OCI-LY1 (cell line): ENCODE data around the gene FRY.

ENCODE experiments used
- EZH2 ChIP-seq: fragments of 200-600 bp; sonication (generic), shearing (Covaris generic); IDR thresholded peaks from 2 replicates; pipeline ENCODE4 v1.8.0; 2017; ENCODE audit warnings: borderline replicate concordance, mixed run types, mild to moderate bottlenecking, antibody characterized with exemption, low read length, moderate library complexity, mixed read lengths
- TF ChIP-seq, protein P1 (sequence below): fragments of 200-600 bp; sonication (generic), shearing (Covaris generic); IDR thresholded peaks from 2 replicates; pipeline ENCODE4 v1.5.1; 2017; ENCODE audit warnings: mild to moderate bottlenecking, antibody characterized with exemption, low read length, moderate library complexity, mixed read lengths

DNA sequence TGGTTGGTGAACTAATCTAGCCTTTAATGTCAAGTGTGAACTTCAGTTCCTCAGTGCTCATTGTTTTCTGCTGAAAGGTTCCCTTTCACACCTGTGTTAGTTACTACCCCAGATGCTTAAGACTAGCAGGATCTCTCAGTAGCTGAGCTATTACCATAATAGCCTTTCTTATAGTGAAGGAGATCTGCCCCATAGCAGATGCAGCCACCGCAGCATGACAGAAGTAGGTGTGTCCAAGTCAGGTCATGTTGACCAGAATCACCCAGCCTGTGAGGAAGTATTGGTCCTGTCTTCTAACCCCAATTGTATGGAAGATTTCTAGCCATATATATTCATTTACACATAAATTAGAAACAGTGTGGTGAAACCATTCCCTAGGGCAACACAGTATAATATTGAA lies 246.3 kb downstream of the FRY start:
- TF ChIP-seq EZH2, result no peak
- TF ChIP-seq, protein P1, sequence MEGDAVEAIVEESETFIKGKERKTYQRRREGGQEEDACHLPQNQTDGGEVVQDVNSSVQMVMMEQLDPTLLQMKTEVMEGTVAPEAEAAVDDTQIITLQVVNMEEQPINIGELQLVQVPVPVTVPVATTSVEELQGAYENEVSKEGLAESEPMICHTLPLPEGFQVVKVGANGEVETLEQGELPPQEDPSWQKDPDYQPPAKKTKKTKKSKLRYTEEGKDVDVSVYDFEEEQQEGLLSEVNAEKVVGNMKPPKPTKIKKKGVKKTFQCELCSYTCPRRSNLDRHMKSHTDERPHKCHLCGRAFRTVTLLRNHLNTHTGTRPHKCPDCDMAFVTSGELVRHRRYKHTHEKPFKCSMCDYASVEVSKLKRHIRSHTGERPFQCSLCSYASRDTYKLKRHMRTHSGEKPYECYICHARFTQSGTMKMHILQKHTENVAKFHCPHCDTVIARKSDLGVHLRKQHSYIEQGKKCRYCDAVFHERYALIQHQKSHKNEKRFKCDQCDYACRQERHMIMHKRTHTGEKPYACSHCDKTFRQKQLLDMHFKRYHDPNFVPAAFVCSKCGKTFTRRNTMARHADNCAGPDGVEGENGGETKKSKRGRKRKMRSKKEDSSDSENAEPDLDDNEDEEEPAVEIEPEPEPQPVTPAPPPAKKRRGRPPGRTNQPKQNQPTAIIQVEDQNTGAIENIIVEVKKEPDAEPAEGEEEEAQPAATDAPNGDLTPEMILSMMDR, result no peak
